HL-60 (cell line): Measurements from ENCODE around the gene TOX2.

Source experiments
- DNase-seq, 2 experiments: peaks; one replicate each; pipeline ENCODE4 v3.0.0-alpha.2; 2010 to 2020; ENCODE audit warnings: low read depth in 1 of 2, low spot score in 1 of 2
- H3K27ac ChIP-seq: fragments of 250-450 bp; sonication (Bioruptor Pico); replicated peaks from 2 replicates; pipeline ENCODE4 v1.5.1; 2020; ENCODE audit warnings: mild to moderate bottlenecking, moderate library complexity
- H3K27me3 ChIP-seq: fragments of 250-450 bp; sonication (Bioruptor Pico); 2 replicates; pipeline ENCODE4 v1.5.1; 2021; ENCODE audit warnings: mild to moderate bottlenecking, moderate library complexity; ENCODE audit not compliant: insufficient read depth, poor library complexity, severe bottlenecking
- H3K4me3 ChIP-seq: replicated peaks from 2 replicates; pipeline ENCODE4 v1.5.1; 2011; ENCODE audit warnings: mild to moderate bottlenecking, control low read depth, low read length; ENCODE audit not compliant: insufficient read depth
- POLR2AphosphoS5 ChIP-seq: IDR thresholded peaks from 2 replicates; pipeline ENCODE4 v1.6.1; 2012; ENCODE audit warnings: low read depth
- SPI1 ChIP-seq: IDR thresholded peaks from 2 replicates; pipeline ENCODE4 v1.6.1; 2012; ENCODE audit warnings: low read depth, mild to moderate bottlenecking, borderline replicate concordance
- TF ChIP-seq, protein P1 (sequence below): IDR thresholded peaks from 2 replicates; pipeline ENCODE4 v1.6.1; 2012; ENCODE audit warnings: low read depth; ENCODE audit not compliant: insufficient replicate concordance

Gene TOX2

GRCh38 chr20:44118185-44119033 is 203.8 kb downstream of the TOX2 start:
- Histone ChIP-seq H3K4me3 (no peak overlapping the region), H3K27ac (no peak overlapping the region), H3K27me3 (no peaks in the 10 kb centered on the region)
- TF ChIP-seq POLR2AphosphoS5 = no peak
- TF ChIP-seq, protein P1, sequence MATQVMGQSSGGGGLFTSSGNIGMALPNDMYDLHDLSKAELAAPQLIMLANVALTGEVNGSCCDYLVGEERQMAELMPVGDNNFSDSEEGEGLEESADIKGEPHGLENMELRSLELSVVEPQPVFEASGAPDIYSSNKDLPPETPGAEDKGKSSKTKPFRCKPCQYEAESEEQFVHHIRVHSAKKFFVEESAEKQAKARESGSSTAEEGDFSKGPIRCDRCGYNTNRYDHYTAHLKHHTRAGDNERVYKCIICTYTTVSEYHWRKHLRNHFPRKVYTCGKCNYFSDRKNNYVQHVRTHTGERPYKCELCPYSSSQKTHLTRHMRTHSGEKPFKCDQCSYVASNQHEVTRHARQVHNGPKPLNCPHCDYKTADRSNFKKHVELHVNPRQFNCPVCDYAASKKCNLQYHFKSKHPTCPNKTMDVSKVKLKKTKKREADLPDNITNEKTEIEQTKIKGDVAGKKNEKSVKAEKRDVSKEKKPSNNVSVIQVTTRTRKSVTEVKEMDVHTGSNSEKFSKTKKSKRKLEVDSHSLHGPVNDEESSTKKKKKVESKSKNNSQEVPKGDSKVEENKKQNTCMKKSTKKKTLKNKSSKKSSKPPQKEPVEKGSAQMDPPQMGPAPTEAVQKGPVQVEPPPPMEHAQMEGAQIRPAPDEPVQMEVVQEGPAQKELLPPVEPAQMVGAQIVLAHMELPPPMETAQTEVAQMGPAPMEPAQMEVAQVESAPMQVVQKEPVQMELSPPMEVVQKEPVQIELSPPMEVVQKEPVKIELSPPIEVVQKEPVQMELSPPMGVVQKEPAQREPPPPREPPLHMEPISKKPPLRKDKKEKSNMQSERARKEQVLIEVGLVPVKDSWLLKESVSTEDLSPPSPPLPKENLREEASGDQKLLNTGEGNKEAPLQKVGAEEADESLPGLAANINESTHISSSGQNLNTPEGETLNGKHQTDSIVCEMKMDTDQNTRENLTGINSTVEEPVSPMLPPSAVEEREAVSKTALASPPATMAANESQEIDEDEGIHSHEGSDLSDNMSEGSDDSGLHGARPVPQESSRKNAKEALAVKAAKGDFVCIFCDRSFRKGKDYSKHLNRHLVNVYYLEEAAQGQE = no peak
- no peak for TF ChIP-seq SPI1
- no peak for DNase-seq
